ENCODE results near the gene RBMS3. TPM values are rescaled to one million over a fixed set of nuclear protein-coding genes. Genes with fewer than 3 reads are reported as not detected.

The RBMS3 gene
- total and polyA plus RNA-seq, 7 donors = 0.46 to 61.9 (median 39.9) TPM

DNA sequence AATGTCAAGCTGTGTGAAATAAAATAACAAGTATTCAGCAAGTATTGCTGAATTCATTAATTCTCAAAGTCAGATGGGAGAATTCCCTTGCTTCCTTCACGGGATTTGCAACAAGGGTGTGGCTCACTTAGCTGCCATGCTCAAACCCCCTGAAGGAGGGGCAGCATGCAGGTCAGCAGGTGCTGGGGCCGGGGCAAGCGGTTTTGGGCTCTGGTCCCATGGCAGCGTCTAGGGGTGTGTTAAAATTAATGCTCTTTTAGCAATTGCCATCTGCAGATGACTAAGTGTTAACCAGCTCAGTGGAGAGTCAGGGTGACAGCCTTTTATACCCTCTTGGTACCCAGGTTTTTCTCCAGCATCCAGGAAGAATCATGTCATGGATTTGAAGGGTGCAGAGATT, 40.0 kb upstream of the RBMS3 start:
- H3K36me3 ChIP-seq = no peaks in the 10 kb centered on the region
- no peaks in the 10 kb centered on the region for H3K9me3 ChIP-seq
- no peaks in the 10 kb centered on the region for H3K27me3 ChIP-seq
- no peak overlapping the region for H3K27ac ChIP-seq
- TF ChIP-seq, protein P1, sequence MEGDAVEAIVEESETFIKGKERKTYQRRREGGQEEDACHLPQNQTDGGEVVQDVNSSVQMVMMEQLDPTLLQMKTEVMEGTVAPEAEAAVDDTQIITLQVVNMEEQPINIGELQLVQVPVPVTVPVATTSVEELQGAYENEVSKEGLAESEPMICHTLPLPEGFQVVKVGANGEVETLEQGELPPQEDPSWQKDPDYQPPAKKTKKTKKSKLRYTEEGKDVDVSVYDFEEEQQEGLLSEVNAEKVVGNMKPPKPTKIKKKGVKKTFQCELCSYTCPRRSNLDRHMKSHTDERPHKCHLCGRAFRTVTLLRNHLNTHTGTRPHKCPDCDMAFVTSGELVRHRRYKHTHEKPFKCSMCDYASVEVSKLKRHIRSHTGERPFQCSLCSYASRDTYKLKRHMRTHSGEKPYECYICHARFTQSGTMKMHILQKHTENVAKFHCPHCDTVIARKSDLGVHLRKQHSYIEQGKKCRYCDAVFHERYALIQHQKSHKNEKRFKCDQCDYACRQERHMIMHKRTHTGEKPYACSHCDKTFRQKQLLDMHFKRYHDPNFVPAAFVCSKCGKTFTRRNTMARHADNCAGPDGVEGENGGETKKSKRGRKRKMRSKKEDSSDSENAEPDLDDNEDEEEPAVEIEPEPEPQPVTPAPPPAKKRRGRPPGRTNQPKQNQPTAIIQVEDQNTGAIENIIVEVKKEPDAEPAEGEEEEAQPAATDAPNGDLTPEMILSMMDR (IDR thresholded peaks at IDR 0.05) = no peak
- TF ChIP-seq POLR2A (IDR thresholded peaks at IDR 0.05) (no peak), POLR2AphosphoS5 (IDR thresholded peaks at IDR 0.05) (no peak), EP300 (IDR thresholded peaks at IDR 0.05) (no peak)
- intact Hi-C loops (cut with DNase I) = no loop called here
- H3K4me3 ChIP-seq = no peak overlapping the region
- WGBS, 2 donors = 77 to 95% methylated on average over 4 of the region's 4 CpGs
- DNase-seq = no peak
- H3K4me1 ChIP-seq = no peaks in the 10 kb centered on the region

DNA sequence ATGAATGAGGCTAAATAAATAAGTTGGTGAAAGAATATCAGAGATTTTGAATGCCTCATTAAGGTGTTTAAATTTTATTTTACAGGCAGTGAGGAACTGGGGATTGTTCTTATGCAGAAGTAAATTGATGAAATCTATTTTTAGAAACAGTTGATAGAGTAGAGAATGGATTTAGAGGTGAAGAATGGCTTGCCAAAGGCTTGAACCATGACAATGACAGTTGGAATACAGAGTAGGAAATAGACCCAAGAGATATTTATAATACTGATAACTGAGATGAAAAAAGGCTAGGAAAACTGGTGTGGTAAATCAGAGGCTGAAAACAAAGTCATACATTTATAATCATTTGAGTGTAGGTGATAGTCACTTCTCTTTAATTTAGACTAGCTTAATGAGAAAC, 39.0 kb upstream of the RBMS3 start:
- no peak overlapping the region for H3K4me3 ChIP-seq
- H3K27ac ChIP-seq = no peak overlapping the region
- H3K4me1 ChIP-seq = no peaks in the 10 kb centered on the region
- H3K9me3 ChIP-seq = no peaks in the 10 kb centered on the region
- DNase-seq = no peak
- intact Hi-C loops (cut with DNase I) = no loop called here
- H3K27me3 ChIP-seq = no peaks in the 10 kb centered on the region
- no peaks in the 10 kb centered on the region for H3K36me3 ChIP-seq
- TF ChIP-seq POLR2A (IDR thresholded peaks at IDR 0.05) (no peak), EP300 (IDR thresholded peaks at IDR 0.05) (no peak), POLR2AphosphoS5 (IDR thresholded peaks at IDR 0.05) (no peak)
- TF ChIP-seq, protein P1 (IDR thresholded peaks at IDR 0.05) = no peak

DNA sequence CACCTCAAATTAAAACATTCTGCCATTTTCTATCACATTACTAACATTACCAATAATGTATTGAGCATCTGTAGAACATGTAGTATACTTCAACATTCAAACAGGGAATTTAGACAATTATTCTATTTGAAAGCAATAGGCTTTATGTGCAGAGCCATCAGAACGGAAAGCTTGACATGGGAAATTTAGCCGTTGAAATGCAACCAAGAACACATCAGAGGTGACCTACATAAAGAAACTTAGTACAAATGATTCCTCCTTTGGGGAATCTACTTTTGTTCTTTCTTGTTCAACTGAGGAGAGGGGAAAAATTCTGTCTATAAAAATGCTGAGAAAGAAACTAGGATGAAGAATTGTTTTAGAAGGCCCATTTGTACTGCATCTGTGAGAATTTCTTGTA, 38.6 kb upstream of the RBMS3 start:
- Histone ChIP-seq H3K9me3 (no peaks in the 10 kb centered on the region), H3K4me1 (no peaks in the 10 kb centered on the region), H3K36me3 (no peaks in the 10 kb centered on the region), H3K27me3 (no peaks in the 10 kb centered on the region), H3K27ac (no peak overlapping the region), H3K4me3 (no peak overlapping the region)
- TF ChIP-seq POLR2AphosphoS5 (IDR thresholded peaks at IDR 0.05) (no peak), EP300 (IDR thresholded peaks at IDR 0.05) (no peak), POLR2A (IDR thresholded peaks at IDR 0.05) (no peak)
- TF ChIP-seq, protein P1 (IDR thresholded peaks at IDR 0.05) = no peak
- intact Hi-C loops (cut with DNase I) = no loop called here
- DNase-seq = no peak
- WGBS, 2 donors = 94 to 95% methylated on average over 2 of the region's 2 CpGs

GRCh38 chr3:29245441-29245840, 35.4 kb upstream of the RBMS3 start:
- TF ChIP-seq POLR2A (IDR thresholded peaks at IDR 0.05) = no peak
- TF ChIP-seq EP300 (IDR thresholded peaks at IDR 0.05) = no peak
- TF ChIP-seq, protein P1 (IDR thresholded peaks at IDR 0.05) = no peak
- no peak for TF ChIP-seq POLR2AphosphoS5 (IDR thresholded peaks at IDR 0.05)

GRCh38 chr3:29247088-29247745, 33.7 kb upstream of the RBMS3 start:
- Histone ChIP-seq H3K36me3 (no peaks in the 10 kb centered on the region), H3K9me3 (no peaks in the 10 kb centered on the region), H3K4me3 (no peak overlapping the region), H3K27ac (no peak overlapping the region), H3K4me1 (no peaks in the 10 kb centered on the region), H3K27me3 (no peaks in the 10 kb centered on the region)
- intact Hi-C loops (cut with DNase I) = no loop called here
- TF ChIP-seq EP300 (IDR thresholded peaks at IDR 0.05) (no peak), POLR2A (IDR thresholded peaks at IDR 0.05) (no peak), POLR2AphosphoS5 (IDR thresholded peaks at IDR 0.05) (no peak)
- TF ChIP-seq, protein P1 (IDR thresholded peaks at IDR 0.05) = no peak
- no peak for DNase-seq
- 90 to 91% methylated on average over 3 of the region's 3 CpGs for WGBS, 2 donors

More at GRCh38 chr3:29245441-29245840, 35.4 kb upstream of the RBMS3 start:
- H3K4me3 ChIP-seq = no peak overlapping the region
- WGBS, 2 donors = 59 to 74% methylated on average over 2 of the region's 2 CpGs
- no peak for DNase-seq
- H3K9me3 ChIP-seq = no peaks in the 10 kb centered on the region
- no peak overlapping the region for H3K27ac ChIP-seq
- H3K27me3 ChIP-seq = no peaks in the 10 kb centered on the region
- intact Hi-C loops (cut with DNase I) = no loop called here
- H3K36me3 ChIP-seq = no peaks in the 10 kb centered on the region
- H3K4me1 ChIP-seq = no peaks in the 10 kb centered on the region
